ENCODE measurements around the gene CDCA3.

DNA sequence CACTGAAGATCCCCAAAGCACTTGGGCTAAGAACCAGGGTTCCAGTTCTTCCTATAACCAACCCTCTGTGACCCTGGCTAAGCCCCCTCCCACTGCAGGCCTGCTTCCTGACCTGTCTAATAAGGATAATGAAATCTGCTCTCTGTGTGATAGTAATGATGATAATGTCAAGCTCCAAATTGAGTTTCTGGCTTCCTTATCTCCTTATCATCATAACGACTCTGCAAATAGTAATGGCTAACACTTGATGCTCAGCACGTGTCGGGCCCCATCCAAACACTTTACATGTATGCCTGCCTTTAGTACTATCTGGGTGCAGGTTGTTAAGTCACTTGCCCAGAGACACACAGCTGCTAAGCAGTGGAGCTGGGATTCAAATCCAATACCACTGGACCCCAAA is 34.5 kb downstream of the CDCA3 start:
- TF ChIP-seq, protein P1, sequence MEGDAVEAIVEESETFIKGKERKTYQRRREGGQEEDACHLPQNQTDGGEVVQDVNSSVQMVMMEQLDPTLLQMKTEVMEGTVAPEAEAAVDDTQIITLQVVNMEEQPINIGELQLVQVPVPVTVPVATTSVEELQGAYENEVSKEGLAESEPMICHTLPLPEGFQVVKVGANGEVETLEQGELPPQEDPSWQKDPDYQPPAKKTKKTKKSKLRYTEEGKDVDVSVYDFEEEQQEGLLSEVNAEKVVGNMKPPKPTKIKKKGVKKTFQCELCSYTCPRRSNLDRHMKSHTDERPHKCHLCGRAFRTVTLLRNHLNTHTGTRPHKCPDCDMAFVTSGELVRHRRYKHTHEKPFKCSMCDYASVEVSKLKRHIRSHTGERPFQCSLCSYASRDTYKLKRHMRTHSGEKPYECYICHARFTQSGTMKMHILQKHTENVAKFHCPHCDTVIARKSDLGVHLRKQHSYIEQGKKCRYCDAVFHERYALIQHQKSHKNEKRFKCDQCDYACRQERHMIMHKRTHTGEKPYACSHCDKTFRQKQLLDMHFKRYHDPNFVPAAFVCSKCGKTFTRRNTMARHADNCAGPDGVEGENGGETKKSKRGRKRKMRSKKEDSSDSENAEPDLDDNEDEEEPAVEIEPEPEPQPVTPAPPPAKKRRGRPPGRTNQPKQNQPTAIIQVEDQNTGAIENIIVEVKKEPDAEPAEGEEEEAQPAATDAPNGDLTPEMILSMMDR (IDR thresholded peaks at IDR 0.05): no peak
- TF ChIP-seq POLR2A (IDR thresholded peaks at IDR 0.05): no peak
